Endometrial microvascular endothelial cells (primary cell): ENCODE measurements around the gene CHSY1. TPM values are rescaled to one million over a fixed set of nuclear protein-coding genes. Genes with fewer than 3 reads are reported as not detected.

Source experiments
- in situ Hi-C: cut with HindIII; loops from 2 replicates; pipeline ENCODE4 v1.10.0; 2017; ENCODE audit warnings: low sequenced_read_pairs, low pct_unique_long_range_greater_than_20kb; ENCODE audit errors: inconsistent ontology term
- total RNA-seq: library from RNA; depleted of rRNA; stranded (reverse); fragments of >200 nt; gene quantifications from one replicate; pipeline ENCODE4 v1.2.3, GENCODE V29; 2015; ENCODE audit errors: inconsistent ontology term

The CHSY1 gene
- total RNA-seq, 1 donor from 2014 or later, result 35.7 TPM

- in situ Hi-C loops, result no loop called here
These were observed 103.5 kb downstream of the CHSY1 start for GRCh38 chr15:101148166-101148880.

- in situ Hi-C loops, result no loop called here
These were observed 104.7 kb downstream of the CHSY1 start for GRCh38 chr15:101147181-101147580.

GRCh38 chr15:101146118-101146702, 105.6 kb downstream of the CHSY1 start:
- in situ Hi-C loops, result no loop called here

- in situ Hi-C loops, result no loop called here
These were observed 106.5 kb downstream of the CHSY1 start for GRCh38 chr15:101145362-101145761.

GRCh38 chr15:101143321-101143720, 108.5 kb downstream of the CHSY1 start:
- in situ Hi-C loops, result no loop called here

GRCh38 chr15:101142711-101143110, 109.1 kb downstream of the CHSY1 start:
- in situ Hi-C loops, result no loop called here

- in situ Hi-C loops, result no loop called here
These were observed 109.8 kb downstream of the CHSY1 start for GRCh38 chr15:101141926-101142527.

- in situ Hi-C loops, result no loop called here
These were observed 111.2 kb downstream of the CHSY1 start for GRCh38 chr15:101140697-101141065.

- in situ Hi-C loops, result no loop called here
These were observed 111.7 kb downstream of the CHSY1 start for GRCh38 chr15:101139986-101140696.

GRCh38 chr15:101138913-101139880, 112.7 kb downstream of the CHSY1 start:
- in situ Hi-C loops, result no loop called here

GRCh38 chr15:101138086-101138660, 113.7 kb downstream of the CHSY1 start:
- in situ Hi-C loops, result no loop called here

- in situ Hi-C loops, result no loop called here
These were observed 114.4 kb downstream of the CHSY1 start for GRCh38 chr15:101137312-101137940.

GRCh38 chr15:101136381-101137268, 115.2 kb downstream of the CHSY1 start:
- in situ Hi-C loops, result no loop called here

GRCh38 chr15:101135532-101136166, 116.2 kb downstream of the CHSY1 start:
- in situ Hi-C loops, result no loop called here

GRCh38 chr15:101134780-101135179, 117.1 kb downstream of the CHSY1 start:
- in situ Hi-C loops, result no loop called here

GRCh38 chr15:101133751-101134261, 118.0 kb downstream of the CHSY1 start:
- in situ Hi-C loops, result no loop called here

GRCh38 chr15:101133181-101133460, 118.7 kb downstream of the CHSY1 start:
- in situ Hi-C loops, result no loop called here
